Measurements from ENCODE around the gene MAP2K5.

MAP2K5 gene

GRCh38 chr15:67573194-67573593 lies 30.7 kb downstream of the MAP2K5 start:
- peak; percentile 46 for DNase-seq (ENCODE audit: low read depth)
- no peak overlapping the region for H3K4me3 ChIP-seq (ENCODE audit: low read depth, low read length)
- TF ChIP-seq MYC (IDR thresholded peaks at IDR 0.05; ENCODE audit: low read depth, low read length) (no peak), POLR2A (IDR thresholded peaks at IDR 0.05; ENCODE audit: extremely low read depth, insufficient read length) (no peak)
- TF ChIP-seq, protein P1, sequence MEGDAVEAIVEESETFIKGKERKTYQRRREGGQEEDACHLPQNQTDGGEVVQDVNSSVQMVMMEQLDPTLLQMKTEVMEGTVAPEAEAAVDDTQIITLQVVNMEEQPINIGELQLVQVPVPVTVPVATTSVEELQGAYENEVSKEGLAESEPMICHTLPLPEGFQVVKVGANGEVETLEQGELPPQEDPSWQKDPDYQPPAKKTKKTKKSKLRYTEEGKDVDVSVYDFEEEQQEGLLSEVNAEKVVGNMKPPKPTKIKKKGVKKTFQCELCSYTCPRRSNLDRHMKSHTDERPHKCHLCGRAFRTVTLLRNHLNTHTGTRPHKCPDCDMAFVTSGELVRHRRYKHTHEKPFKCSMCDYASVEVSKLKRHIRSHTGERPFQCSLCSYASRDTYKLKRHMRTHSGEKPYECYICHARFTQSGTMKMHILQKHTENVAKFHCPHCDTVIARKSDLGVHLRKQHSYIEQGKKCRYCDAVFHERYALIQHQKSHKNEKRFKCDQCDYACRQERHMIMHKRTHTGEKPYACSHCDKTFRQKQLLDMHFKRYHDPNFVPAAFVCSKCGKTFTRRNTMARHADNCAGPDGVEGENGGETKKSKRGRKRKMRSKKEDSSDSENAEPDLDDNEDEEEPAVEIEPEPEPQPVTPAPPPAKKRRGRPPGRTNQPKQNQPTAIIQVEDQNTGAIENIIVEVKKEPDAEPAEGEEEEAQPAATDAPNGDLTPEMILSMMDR (IDR thresholded peaks at IDR 0.05; ENCODE audit: low read depth, low read length): no peak
- TF ChIP-seq, protein P2, sequence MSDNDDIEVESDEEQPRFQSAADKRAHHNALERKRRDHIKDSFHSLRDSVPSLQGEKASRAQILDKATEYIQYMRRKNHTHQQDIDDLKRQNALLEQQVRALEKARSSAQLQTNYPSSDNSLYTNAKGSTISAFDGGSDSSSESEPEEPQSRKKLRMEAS (IDR thresholded peaks at IDR 0.05; ENCODE audit: low read depth, low read length): no peak

GRCh38 chr15:67575039-67575502 lies 32.6 kb downstream of the MAP2K5 start:
- H3K4me3 ChIP-seq (ENCODE audit: low read depth, low read length): no peak overlapping the region
- TF ChIP-seq MYC (IDR thresholded peaks at IDR 0.05; ENCODE audit: low read depth, low read length) (no peak), POLR2A (IDR thresholded peaks at IDR 0.05; ENCODE audit: extremely low read depth, insufficient read length) (no peak)
- TF ChIP-seq, protein P1 (IDR thresholded peaks at IDR 0.05; ENCODE audit: low read depth, low read length): no peak
- TF ChIP-seq, protein P2 (IDR thresholded peaks at IDR 0.05; ENCODE audit: low read depth, low read length): no peak
- peak; percentile 50 for DNase-seq (ENCODE audit: low read depth)

GRCh38 chr15:67578020-67578600 lies 35.6 kb downstream of the MAP2K5 start:
- DNase-seq (ENCODE audit: low read depth): no peak

GRCh38 chr15:67579164-67579563 lies 36.7 kb downstream of the MAP2K5 start:
- DNase-seq (ENCODE audit: low read depth): no peak
- no peak overlapping the region for H3K4me3 ChIP-seq (ENCODE audit: low read depth, low read length)
- TF ChIP-seq, protein P1 (IDR thresholded peaks at IDR 0.05; ENCODE audit: low read depth, low read length): no peak
- no peak for TF ChIP-seq POLR2A (IDR thresholded peaks at IDR 0.05; ENCODE audit: extremely low read depth, insufficient read length)

More at GRCh38 chr15:67578020-67578600, 35.6 kb downstream of the MAP2K5 start:
- H3K4me3 ChIP-seq (ENCODE audit: low read depth, low read length): no peak overlapping the region
- TF ChIP-seq POLR2A (IDR thresholded peaks at IDR 0.05; ENCODE audit: extremely low read depth, insufficient read length) (no peak), MYC (IDR thresholded peaks at IDR 0.05; ENCODE audit: low read depth, low read length) (no peak)

DNA sequence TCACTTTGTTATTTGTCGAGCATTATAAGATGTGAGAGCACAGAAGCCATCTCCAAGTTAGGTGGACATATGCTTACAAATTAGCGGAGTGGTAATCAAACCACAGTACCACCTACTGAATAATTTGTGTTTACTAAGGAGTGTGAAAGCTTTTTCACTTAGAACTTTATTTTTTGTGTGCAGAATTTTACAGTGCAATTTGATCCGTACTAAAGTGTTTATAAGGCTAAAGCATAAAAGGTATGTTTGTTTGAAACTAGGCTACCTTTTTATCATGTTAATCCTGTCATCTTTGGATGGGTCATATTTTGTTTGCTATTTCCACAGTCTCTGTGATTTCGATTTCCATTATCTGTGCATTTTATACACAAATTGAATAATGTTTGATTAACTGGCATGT lies 37.5 kb downstream of the MAP2K5 start:
- TF ChIP-seq MYC (IDR thresholded peaks at IDR 0.05; ENCODE audit: low read depth, low read length): no peak
- TF ChIP-seq, protein P2 (IDR thresholded peaks at IDR 0.05; ENCODE audit: low read depth, low read length): no peak
- TF ChIP-seq, protein P1 (IDR thresholded peaks at IDR 0.05; ENCODE audit: low read depth, low read length): no peak
- TF ChIP-seq POLR2A (IDR thresholded peaks at IDR 0.05; ENCODE audit: extremely low read depth, insufficient read length): no peak
- no peak for DNase-seq (ENCODE audit: low read depth)
- no peak overlapping the region for H3K4me3 ChIP-seq (ENCODE audit: low read depth, low read length)

DNA sequence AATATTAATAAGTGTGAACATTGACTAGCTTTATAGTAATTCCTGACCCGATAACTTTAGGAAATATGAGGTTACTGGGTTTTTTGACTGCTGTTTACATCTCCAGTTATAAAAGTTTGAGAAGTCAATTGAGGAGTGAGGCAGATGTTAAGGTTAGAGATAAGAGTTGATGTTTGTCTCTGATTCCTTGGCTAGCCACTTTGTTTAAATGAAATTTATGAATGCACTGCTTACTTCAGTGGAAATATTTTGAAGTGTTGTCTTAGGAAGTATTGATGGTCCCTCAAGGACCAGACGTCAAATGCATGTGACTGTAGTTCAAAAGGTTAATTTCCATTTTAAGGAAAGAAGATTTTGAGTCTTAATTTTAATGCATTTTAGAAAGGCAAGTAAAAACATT lies 41.7 kb downstream of the MAP2K5 start:
- no peak overlapping the region for H3K4me3 ChIP-seq (ENCODE audit: low read depth, low read length)
- TF ChIP-seq POLR2A (IDR thresholded peaks at IDR 0.05; ENCODE audit: extremely low read depth, insufficient read length): no peak
- no peak for DNase-seq (ENCODE audit: low read depth)

DNA sequence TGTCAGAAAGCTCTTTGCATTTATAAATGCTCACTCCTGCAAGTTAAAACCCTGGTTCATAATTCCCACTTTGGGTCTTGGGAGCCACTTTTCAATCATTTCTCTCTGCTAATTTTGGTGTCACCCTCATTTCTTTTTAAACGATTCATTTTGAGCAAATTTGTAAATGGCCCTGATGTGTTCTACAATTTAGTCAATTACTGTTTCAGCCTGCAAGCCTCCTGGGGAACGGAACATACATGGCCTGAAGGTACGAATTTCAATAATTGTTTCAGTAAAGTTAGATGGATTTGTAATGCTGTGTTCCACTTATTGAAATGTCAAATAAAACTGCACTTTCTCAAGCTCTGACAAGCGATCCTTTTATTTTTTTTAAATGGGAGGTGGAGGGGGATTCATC lies 43.2 kb downstream of the MAP2K5 start:
- TF ChIP-seq POLR2A (IDR thresholded peaks at IDR 0.05; ENCODE audit: extremely low read depth, insufficient read length) (no peak), MYC (IDR thresholded peaks at IDR 0.05; ENCODE audit: low read depth, low read length) (no peak)
- TF ChIP-seq, protein P2 (IDR thresholded peaks at IDR 0.05; ENCODE audit: low read depth, low read length): no peak
- TF ChIP-seq, protein P1 (IDR thresholded peaks at IDR 0.05; ENCODE audit: low read depth, low read length): no peak
- DNase-seq (ENCODE audit: low read depth): no peak

More for the DNA sequence above, 43.2 kb downstream of the MAP2K5 start:
- no peak overlapping the region for H3K4me3 ChIP-seq (ENCODE audit: low read depth, low read length)
